AG04449 (cell line): ENCODE data around the gene PDCD10.

Source experiments
- CTCF ChIA-PET: fragments of 350-600 bp; formaldehyde crosslinking; extraction: SDS; loops from one replicate; lab custom pipeline; 2021; ENCODE audit warnings: antibody characterized with exemption; lab: Yijun Ruan, JAX
- POLR2A ChIA-PET: fragments of 400-600, 350-600 bp; formaldehyde crosslinking; extraction: SDS; loops from one replicate; lab custom pipeline; 2020; ENCODE audit warnings: antibody characterized with exemption, inconsistent platforms; lab: Yijun Ruan, JAX
- DNase-seq: peaks from one replicate; pipeline ENCODE4 v3.0.0-alpha.2; 2010; ENCODE audit warnings: low read depth, low spot score
- H3K4me3 ChIP-seq: 2 replicates; pipeline ENCODE4 v1.5.1; 2011; ENCODE audit warnings: low read depth, mild to moderate bottlenecking, control low read depth, low read length
- CTCF ChIP-seq: IDR thresholded peaks from one replicate; pipeline ENCODE4 v1.5.1; 2011; ENCODE audit warnings: mild to moderate bottlenecking, moderate library complexity, low read length, control low read depth, inconsistent platforms; ENCODE audit not compliant: insufficient read depth; ENCODE audit errors: missing control alignments

PDCD10 gene

GRCh38 chr3:167668651-167669050, 66.0 kb downstream of the PDCD10 start:
- TF ChIP-seq CTCF = no peak
- DNase-seq = no peak
- POLR2A ChIA-PET = no interaction called here
- CTCF ChIA-PET = interaction anchor here (0.8 to 1.4 kb wide), 2 partner anchors 10 to 15 kb away, joined by 3 to 5 read pairs; no protein-coding TSS in a partner anchor
- no peak overlapping the region for H3K4me3 ChIP-seq

GRCh38 chr3:167666563-167666962, 68.1 kb downstream of the PDCD10 start:
- no peak overlapping the region for H3K4me3 ChIP-seq
- no peak for DNase-seq
- ChIA-PET CTCF (no interaction called here), POLR2A (no interaction called here)
- TF ChIP-seq CTCF = no peak

- ChIA-PET CTCF (no interaction called here), POLR2A (no interaction called here)
- no peak overlapping the region for H3K4me3 ChIP-seq
- no peak for TF ChIP-seq CTCF
- DNase-seq = no peak
These were observed 71.7 kb downstream of the PDCD10 start for GRCh38 chr3:167662919-167663400.

- TF ChIP-seq CTCF = no peak
- CTCF ChIA-PET = no interaction called here
- POLR2A ChIA-PET = no interaction called here
- no peak overlapping the region for H3K4me3 ChIP-seq
- no peak for DNase-seq
These were observed 76.9 kb downstream of the PDCD10 start for GRCh38 chr3:167657684-167658225.

GRCh38 chr3:167656821-167657220, 77.9 kb downstream of the PDCD10 start:
- no peak for DNase-seq
- no peak overlapping the region for H3K4me3 ChIP-seq
- CTCF ChIA-PET = no interaction called here
- POLR2A ChIA-PET = no interaction called here
- TF ChIP-seq CTCF = no peak

- H3K4me3 ChIP-seq = no peak within 1 kb of the TSS
- ChIA-PET CTCF (no interaction called here), POLR2A (no interaction called here)
- no peak for DNase-seq
- no peak for TF ChIP-seq CTCF
These were observed 80.9 kb downstream of the PDCD10 start, which contains the start of gene WDR49 for GRCh38 chr3:167653760-167654159. Gene WDR49, minus strand, starts transcription at chr3:167653942. Its CDS starts 517 bp downstream, at chr3:167653425.
